Kidney (tissue), 14 donors: ENCODE data around the gene CNTN1. TPM values are rescaled to one million over a fixed set of nuclear protein-coding genes. Genes with fewer than 3 reads are reported as not detected.

Experiments
- DNase-seq, 5 donors: peaks; one replicate each; pipeline ENCODE4 v3.0.0-alpha.2; 2013 to 2020
- FAIRE-seq: peaks from 2 replicates; lab custom pipeline; 2012; peaks lifted over from hg19 to GRCh38; lab: Jason Lieb, UNC
- H3K27ac ChIP-seq, 2 donors: one replicate each; pipeline ENCODE4 v1.7.0; 2013; ENCODE audit warnings: low read depth in 2 of 2, low read length in 2 of 2, inconsistent platforms in 1 of 2
- H3K27me3 ChIP-seq: one replicate; pipeline ENCODE4 v1.7.1; 2013; ENCODE audit warnings: low read length, inconsistent platforms; ENCODE audit not compliant: control insufficient read depth, insufficient read depth
- H3K36me3 ChIP-seq, 3 donors: one replicate each; pipeline versions ENCODE4 v1.7.0 to v1.7.1; 2013; ENCODE audit warnings: low read length in 3 of 3, control low read depth in 1 of 3, inconsistent platforms in 1 of 3; ENCODE audit not compliant: insufficient read depth in 3 of 3, control insufficient read depth in 2 of 3
- H3K4me1 ChIP-seq, 3 donors: one replicate each; pipeline versions ENCODE4 v1.7.0 to v1.7.1; 2013; ENCODE audit warnings: low read length in 3 of 3, inconsistent platforms in 1 of 3, low read depth in 1 of 3; ENCODE audit not compliant: control insufficient read depth in 2 of 3, insufficient read depth in 2 of 3
- H3K4me3 ChIP-seq, 3 donors: one replicate each; pipeline versions ENCODE4 v1.7.0 to v1.8.1; 2013; ENCODE audit warnings: low read length in 3 of 3, control low read depth in 1 of 3, inconsistent platforms in 1 of 3
- H3K9ac ChIP-seq, 3 donors: one replicate each; pipeline versions ENCODE4 v1.7.0 to v1.7.1; 2013; ENCODE audit warnings: low read length in 3 of 3, control low read depth in 1 of 3, inconsistent platforms in 1 of 3
- H3K9me3 ChIP-seq, 3 donors: one replicate each; pipeline versions ENCODE4 v1.7.0 to v1.7.1; 2013; ENCODE audit warnings: low read length in 3 of 3, control low read depth in 1 of 3, inconsistent platforms in 1 of 3; ENCODE audit not compliant: control insufficient read depth in 2 of 3, insufficient read depth in 1 of 3
- intact Hi-C: fragments of 100-400 bp; cut with DNase I; formaldehyde crosslinking; loops from one replicate; pipeline ENCODE4 v1.11.1; 2022
- polyA plus RNA-seq: library from polyadenylated mRNA; stranded (reverse); fragments of 350-450 nt; fragmentation: Illumina TruSeq; extraction: RNeasy Lipid Tissue Mini Kit (QIAGEN cat#74804); gene quantifications from one replicate; pipeline ENCODE4 v1.2.3, GENCODE V29; 2014; ENCODE audit warnings: low read depth, low replicate concordance; ENCODE audit not compliant: insufficient read depth
- total RNA-seq: library from RNA; stranded (reverse); fragmentation: NEBNext Ultra II Directional; extraction: Animal tissue kit (Norgen Biotek cat#: 25700); gene quantifications from one replicate; pipeline ENCODE4 v1.2.1, GENCODE V29; 2021
- TF ChIP-seq, protein P1 (sequence below): IDR thresholded peaks from 3 replicates; pipeline ENCODE4 v1.5.1; 2012; ENCODE audit warnings: mild to moderate bottlenecking, moderate library complexity, borderline replicate concordance; ENCODE audit not compliant: insufficient read depth; ENCODE audit errors: extremely low read depth
- donor health status: control.
- donor health status: control.
- donor health status: control.
- donor health status: control.
- donor health status: control.
- donor health status: DM: yes; HTN: yes; CAD: no.
- donor health status: Normal renal cell carcinoma (clear cell type).

The CNTN1 gene
- total and polyA plus RNA-seq, 2 donors from 2014 or later, result 6.3 to 9.9 TPM

- H3K36me3 ChIP-seq, result no peaks in the 10 kb centered on the region
- no peaks in the 10 kb centered on the region for H3K9me3 ChIP-seq
- intact Hi-C loops, result no loop called here
- H3K27ac ChIP-seq, result no peak overlapping the region
- DNase-seq, result no peak
- no peaks in the 10 kb centered on the region for H3K27me3 ChIP-seq
- H3K9ac ChIP-seq, result no peak overlapping the region
- no peaks in the 10 kb centered on the region for H3K4me1 ChIP-seq
- TF ChIP-seq, protein P1, sequence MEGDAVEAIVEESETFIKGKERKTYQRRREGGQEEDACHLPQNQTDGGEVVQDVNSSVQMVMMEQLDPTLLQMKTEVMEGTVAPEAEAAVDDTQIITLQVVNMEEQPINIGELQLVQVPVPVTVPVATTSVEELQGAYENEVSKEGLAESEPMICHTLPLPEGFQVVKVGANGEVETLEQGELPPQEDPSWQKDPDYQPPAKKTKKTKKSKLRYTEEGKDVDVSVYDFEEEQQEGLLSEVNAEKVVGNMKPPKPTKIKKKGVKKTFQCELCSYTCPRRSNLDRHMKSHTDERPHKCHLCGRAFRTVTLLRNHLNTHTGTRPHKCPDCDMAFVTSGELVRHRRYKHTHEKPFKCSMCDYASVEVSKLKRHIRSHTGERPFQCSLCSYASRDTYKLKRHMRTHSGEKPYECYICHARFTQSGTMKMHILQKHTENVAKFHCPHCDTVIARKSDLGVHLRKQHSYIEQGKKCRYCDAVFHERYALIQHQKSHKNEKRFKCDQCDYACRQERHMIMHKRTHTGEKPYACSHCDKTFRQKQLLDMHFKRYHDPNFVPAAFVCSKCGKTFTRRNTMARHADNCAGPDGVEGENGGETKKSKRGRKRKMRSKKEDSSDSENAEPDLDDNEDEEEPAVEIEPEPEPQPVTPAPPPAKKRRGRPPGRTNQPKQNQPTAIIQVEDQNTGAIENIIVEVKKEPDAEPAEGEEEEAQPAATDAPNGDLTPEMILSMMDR, result no peak
- H3K4me3 ChIP-seq, result no peak overlapping the region
- no peak for FAIRE-seq
Measured at GRCh38 chr12:40647651-40648050, 44.6 kb upstream of the CNTN1 start.

- TF ChIP-seq, protein P1, result no peak
- DNase-seq, result no peak
- Histone ChIP-seq H3K9ac (no peak overlapping the region), H3K4me3 (no peak overlapping the region), H3K27me3 (no peaks in the 10 kb centered on the region), H3K9me3 (no peaks in the 10 kb centered on the region), H3K27ac (no peak overlapping the region), H3K4me1 (no peaks in the 10 kb centered on the region), H3K36me3 (no peaks in the 10 kb centered on the region)
- intact Hi-C loops, result no loop called here
- FAIRE-seq, result no peak
Measured at GRCh38 chr12:40648519-40648918, 43.7 kb upstream of the CNTN1 start.

DNA sequence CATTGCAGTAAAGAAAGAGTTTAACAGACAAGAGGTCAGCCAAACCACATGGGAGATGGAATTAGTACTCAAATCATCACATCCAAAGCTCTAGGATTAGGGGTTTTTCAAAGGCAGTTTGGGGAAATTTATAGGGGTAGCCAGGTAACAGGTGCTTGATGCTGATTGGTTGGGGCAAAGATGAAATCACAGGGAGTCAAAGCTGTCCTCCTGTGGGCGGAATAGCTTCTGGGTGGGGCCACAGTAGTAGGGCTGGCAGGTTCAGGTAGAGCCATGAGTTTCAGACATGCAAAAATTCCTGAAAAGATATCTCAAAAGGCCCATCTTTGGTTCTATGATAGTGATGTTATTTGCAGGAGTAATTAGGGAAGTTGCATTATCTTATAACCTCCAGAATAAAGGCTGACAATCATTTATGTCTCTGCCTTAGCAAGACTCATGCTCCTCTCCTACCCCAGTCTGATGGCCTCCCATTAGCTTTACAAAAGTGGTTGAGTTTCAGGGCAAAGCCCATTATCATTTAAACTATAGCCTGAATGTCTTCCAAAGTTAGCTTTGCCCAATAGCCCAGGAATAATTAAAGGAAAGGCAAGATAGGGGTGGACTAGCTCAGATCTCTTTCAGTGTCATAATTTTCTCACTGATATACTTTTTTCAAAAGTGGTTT lies 42.1 kb upstream of the CNTN1 start:
- Histone ChIP-seq H3K4me3 (no peak overlapping the region), H3K27me3 (no peaks in the 10 kb centered on the region), H3K4me1 (no peaks in the 10 kb centered on the region), H3K9ac (no peak overlapping the region), H3K9me3 (no peaks in the 10 kb centered on the region), H3K36me3 (no peaks in the 10 kb centered on the region), H3K27ac (no peak overlapping the region)
- intact Hi-C loops, result no loop called here
- TF ChIP-seq, protein P1, result no peak
- FAIRE-seq (no peak), DNase-seq (no peak)

DNA sequence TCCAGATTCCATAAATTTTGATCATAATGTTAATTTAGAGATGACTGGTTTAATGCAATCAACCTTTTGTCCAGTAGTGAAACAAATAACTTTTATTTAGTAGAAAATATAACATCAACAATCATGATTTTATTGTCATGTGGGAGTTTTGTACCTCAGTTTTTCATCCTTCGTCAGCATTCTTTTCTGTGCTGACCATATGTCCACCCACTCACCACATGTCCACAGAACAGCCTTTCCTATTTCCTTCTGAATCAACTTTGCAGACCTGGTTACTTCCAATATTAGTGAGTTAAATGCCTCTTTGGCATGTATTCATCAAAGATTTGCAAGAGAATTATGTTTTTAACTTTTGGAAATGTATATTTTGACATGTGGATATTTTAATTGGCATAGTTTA lies 36.8 kb upstream of the CNTN1 start:
- FAIRE-seq (no peak), DNase-seq (no peak)

More for the DNA sequence above, 36.8 kb upstream of the CNTN1 start:
- Histone ChIP-seq H3K4me3 (no peak overlapping the region), H3K9ac (no peak overlapping the region), H3K4me1 (no peaks in the 10 kb centered on the region), H3K36me3 (no peaks in the 10 kb centered on the region), H3K27ac (no peak overlapping the region), H3K27me3 (no peaks in the 10 kb centered on the region), H3K9me3 (no peaks in the 10 kb centered on the region)
- intact Hi-C loops, result no loop called here
- TF ChIP-seq, protein P1, result no peak
